Lower lobe of right lung (tissue), 2 donors: ENCODE results near the gene PFN4. TPM values are rescaled to one million over a fixed set of nuclear protein-coding genes. Genes with fewer than 3 reads are reported as not detected.
"Not testable (repeated sequence)": the region's sequence is repeated elsewhere in the genome, so short reads cannot be mapped to it uniquely, and the experiment has no call there.

Source experiments
- ATAC-seq, 2 donors: fragments of 200-7000 bp; cut with Tn5 transposase; one replicate each; pipeline ENCODE4 v1.9.1; 2020 to 2022; ENCODE audit warnings: mild to moderate bottlenecking in 2 of 2, moderate library complexity in 2 of 2
- DNase-seq: peaks from one replicate; pipeline ENCODE4 v3.0.0-alpha.2; 2020
- H3K27ac ChIP-seq: fragments of 200-600 bp; one replicate; pipeline ENCODE4 v1.8.0; 2022
- H3K27me3 ChIP-seq: fragments of 200-600 bp; one replicate; pipeline ENCODE4 v1.8.0; 2022; ENCODE audit warnings: low read depth
- H3K36me3 ChIP-seq: fragments of 200-600 bp; one replicate; pipeline ENCODE4 v1.8.0; 2022; ENCODE audit warnings: mild to moderate bottlenecking
- H3K4me1 ChIP-seq: fragments of 200-600 bp; one replicate; pipeline ENCODE4 v1.8.0; 2022
- H3K4me3 ChIP-seq: fragments of 200-600 bp; one replicate; pipeline ENCODE4 v1.8.0; 2022; ENCODE audit warnings: mild to moderate bottlenecking
- H3K9me3 ChIP-seq: fragments of 200-600 bp; one replicate; pipeline ENCODE4 v1.8.0; 2022
- intact Hi-C: fragments of 100-400 bp; cut with DNase I; formaldehyde crosslinking; loops from one replicate; pipeline ENCODE4 v1.11.0; 2022
- total RNA-seq: library from RNA; stranded (reverse); fragmentation: NEBNext Ultra II Directional; extraction: Animal tissue kit (Norgen Biotek cat#: 25700); gene quantifications from one replicate; pipeline ENCODE4 v1.2.1, GENCODE V29; 2021
- TF ChIP-seq, protein P1 (sequence below): fragments of 200-600 bp; IDR thresholded peaks from one replicate; pipeline ENCODE4 v1.8.0; 2022; ENCODE audit warnings: antibody characterized with exemption, mild to moderate bottlenecking
- donor health status: DM: no; HTN: yes; CAD: no; lungs with severe emphysema.

Gene PFN4
- total RNA-seq, 1 donor from 2014 or later, result 1.7 TPM

DNA sequence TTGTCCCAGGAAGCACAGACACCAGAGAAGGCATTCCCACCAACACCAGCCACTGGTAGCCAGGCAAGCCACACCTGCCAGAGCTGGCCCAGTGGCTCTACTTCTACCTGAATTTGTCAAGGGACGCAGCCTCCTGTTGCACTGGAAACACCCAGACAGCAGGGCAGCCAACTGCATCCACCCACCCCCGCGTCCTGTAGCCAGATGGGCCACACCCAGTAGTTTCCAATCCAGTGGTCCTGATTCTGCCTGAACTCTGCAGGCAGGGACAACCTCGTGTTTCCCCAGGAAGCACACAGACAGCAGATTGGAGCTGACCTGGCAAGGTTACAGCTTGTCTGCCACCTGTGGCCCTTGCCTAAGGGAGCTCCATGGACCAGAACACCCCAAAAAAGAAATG lies 18.2 kb downstream of the PFN4 start:
- ATAC-seq (no peak), DNase-seq (no peak)
- H3K27me3 ChIP-seq, result no peaks in the 10 kb centered on the region
- H3K27ac ChIP-seq, result no peak overlapping the region
- no peak overlapping the region for H3K4me3 ChIP-seq
- no peaks in the 10 kb centered on the region for H3K36me3 ChIP-seq
- TF ChIP-seq, protein P1, sequence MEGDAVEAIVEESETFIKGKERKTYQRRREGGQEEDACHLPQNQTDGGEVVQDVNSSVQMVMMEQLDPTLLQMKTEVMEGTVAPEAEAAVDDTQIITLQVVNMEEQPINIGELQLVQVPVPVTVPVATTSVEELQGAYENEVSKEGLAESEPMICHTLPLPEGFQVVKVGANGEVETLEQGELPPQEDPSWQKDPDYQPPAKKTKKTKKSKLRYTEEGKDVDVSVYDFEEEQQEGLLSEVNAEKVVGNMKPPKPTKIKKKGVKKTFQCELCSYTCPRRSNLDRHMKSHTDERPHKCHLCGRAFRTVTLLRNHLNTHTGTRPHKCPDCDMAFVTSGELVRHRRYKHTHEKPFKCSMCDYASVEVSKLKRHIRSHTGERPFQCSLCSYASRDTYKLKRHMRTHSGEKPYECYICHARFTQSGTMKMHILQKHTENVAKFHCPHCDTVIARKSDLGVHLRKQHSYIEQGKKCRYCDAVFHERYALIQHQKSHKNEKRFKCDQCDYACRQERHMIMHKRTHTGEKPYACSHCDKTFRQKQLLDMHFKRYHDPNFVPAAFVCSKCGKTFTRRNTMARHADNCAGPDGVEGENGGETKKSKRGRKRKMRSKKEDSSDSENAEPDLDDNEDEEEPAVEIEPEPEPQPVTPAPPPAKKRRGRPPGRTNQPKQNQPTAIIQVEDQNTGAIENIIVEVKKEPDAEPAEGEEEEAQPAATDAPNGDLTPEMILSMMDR, result no peak
- intact Hi-C loops, result no loop called here
- no peaks in the 10 kb centered on the region for H3K4me1 ChIP-seq
- H3K9me3 ChIP-seq, result peaks cover 2% of the 10 kb centered on the region

DNA sequence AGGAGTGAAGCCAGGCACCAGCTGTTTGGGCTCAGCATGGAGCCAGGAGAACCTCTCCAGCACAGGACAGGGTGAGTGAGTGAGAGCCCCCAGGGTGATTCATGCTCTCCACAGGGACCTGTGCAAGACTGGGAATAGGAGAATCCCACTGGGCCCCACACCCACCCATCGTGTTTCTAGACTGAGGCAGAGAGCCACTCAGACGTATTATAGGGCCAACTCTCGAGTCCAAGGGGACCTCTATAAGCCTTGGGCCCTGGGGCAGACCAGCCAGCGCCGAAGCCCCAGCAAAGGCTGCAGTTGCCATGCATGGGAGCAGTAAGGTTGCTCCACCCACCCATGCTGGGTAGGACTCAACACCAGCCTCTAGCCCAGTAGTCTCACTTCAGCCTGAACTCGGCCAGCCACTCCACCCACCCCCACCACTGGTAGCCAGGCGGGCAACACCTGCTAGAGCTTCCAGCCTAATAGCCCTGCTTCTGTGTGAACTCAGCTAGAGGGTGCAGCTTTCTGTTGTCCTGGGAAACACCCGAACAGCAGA lies 19.0 kb downstream of the PFN4 start:
- Histone ChIP-seq H3K4me3 (no peak overlapping the region), H3K27ac (no peak overlapping the region), H3K36me3 (no peaks in the 10 kb centered on the region), H3K9me3 (peaks cover 2% of the 10 kb centered on the region), H3K27me3 (no peaks in the 10 kb centered on the region), H3K4me1 (no peaks in the 10 kb centered on the region)
- TF ChIP-seq, protein P1, result no peak
- intact Hi-C loops, result no loop called here
- DNase-seq (no peak), ATAC-seq (no peak)

DNA sequence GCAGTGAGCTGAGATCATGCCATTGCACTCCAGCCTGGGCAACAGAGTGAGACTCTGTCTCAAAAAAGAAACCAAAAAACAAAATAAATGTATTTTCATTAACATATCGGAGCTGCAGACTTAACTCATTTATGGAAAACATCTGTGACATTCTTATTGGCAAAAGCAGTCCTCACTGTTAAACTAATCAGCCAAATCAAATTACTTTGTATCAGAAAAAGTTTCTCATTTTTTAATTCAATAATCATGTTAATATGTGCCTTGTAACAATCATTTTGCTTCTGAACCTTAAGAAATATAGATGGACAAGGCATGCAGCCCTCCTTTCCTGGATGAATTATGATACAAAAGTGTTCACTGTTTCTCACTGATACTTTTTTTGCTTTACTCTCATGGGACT lies 20.5 kb downstream of the PFN4 start:
- DNase-seq (no peak), ATAC-seq (no peak)
- Histone ChIP-seq H3K4me3 (no peak overlapping the region), H3K4me1 (no peaks in the 10 kb centered on the region), H3K36me3 (no peaks in the 10 kb centered on the region), H3K27ac (no peak overlapping the region), H3K9me3 (no peaks in the 10 kb centered on the region), H3K27me3 (no peaks in the 10 kb centered on the region)
- intact Hi-C loops, result no loop called here
- TF ChIP-seq, protein P1, result no peak

DNA sequence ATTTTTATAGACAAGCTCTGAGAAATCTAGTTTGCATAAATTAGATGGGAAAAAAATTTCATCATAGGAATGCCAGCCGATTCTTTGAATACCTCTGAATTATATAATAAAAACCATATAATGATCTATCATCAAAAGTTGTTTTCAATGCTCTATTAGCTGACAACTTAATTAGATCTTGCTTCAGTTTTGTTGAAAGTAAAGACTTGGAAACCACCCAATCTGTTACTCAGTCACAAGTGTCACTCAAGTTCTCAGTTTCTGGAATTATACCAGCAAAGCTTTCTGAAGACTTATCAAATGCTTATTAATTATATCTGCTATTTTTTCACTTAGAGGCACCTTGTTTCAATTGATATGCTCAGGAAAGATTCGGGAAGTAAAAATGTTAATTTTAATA lies 21.1 kb downstream of the PFN4 start:
- TF ChIP-seq, protein P1, result no peak

DNA sequence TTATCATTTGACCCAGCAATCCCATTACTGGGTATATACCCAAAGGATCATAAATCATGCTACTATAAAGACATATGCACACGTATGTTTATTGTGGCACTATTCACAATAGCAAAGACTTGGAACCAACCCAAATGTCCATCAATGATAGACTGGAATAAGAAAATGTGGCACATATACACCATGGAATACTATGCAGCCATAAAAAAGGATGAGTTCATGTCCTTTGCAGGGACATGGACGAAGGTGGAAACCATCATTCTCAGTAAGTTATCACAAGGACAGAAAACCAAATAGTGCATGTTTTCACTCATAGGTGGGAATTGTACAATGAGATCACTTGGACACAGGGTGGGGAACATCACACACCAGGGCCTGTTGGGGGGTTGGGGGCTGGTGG lies 22.4 kb downstream of the PFN4 start:
- H3K27me3 ChIP-seq, intact Hi-C loops, H3K27ac ChIP-seq, DNase-seq, H3K4me3 ChIP-seq, ATAC-seq, H3K4me1 ChIP-seq, H3K9me3 ChIP-seq, H3K36me3 ChIP-seq: not testable (repeated sequence)

More for the DNA sequence above, 21.1 kb downstream of the PFN4 start:
- Histone ChIP-seq H3K4me1 (no peaks in the 10 kb centered on the region), H3K27ac (no peak overlapping the region), H3K27me3 (no peaks in the 10 kb centered on the region), H3K36me3 (no peaks in the 10 kb centered on the region), H3K9me3 (no peaks in the 10 kb centered on the region), H3K4me3 (no peak overlapping the region)
- no peak for DNase-seq
- ATAC-seq, result no peak
- intact Hi-C loops, result no loop called here

DNA sequence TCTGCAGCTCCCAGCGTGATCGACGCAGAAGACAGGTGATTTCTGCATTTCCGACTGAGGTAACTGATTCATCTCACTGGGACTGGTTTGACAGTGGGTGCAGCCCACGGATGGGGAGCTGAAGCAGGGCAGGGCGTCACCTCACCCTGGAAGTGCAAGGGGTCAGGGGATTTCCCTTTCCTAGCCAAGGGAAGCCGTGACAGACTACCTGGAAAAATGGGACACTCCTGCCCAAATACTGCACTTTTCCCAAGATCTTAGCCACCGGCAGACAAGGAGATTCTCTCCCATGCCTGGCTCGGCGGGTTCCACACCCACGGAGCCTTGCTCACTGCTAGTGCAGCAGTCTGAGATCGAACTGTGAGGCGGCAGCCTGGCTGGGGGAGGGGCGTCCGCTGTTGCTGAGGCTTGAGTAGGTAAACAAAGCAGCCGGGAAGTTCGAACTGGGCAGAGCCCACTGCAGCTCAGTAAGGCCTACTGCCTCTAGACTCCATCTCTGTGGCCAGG lies 27.9 kb downstream of the PFN4 start:
- ATAC-seq, DNase-seq, H3K36me3 ChIP-seq, H3K4me1 ChIP-seq, H3K27ac ChIP-seq, intact Hi-C loops, H3K27me3 ChIP-seq, H3K9me3 ChIP-seq, H3K4me3 ChIP-seq: not testable (repeated sequence)

DNA sequence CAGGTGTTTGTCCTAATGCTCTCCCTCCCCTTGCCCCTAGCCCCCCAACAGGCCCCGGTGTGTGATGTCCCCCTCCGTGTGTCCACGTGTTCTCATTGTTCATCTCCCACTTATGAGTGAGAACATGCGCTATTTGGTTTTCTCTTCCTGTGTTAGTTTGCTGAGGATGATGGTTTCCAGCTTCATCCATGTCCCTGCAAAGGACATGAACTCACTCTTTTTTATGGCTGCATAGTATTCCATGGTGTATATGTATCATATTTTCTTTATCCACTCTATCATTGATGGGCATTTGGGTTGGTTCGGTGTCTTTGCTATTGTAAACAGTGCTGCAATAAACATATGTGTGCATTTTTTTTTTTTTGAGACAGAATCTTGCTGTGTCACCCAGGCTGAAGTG lies 29.9 kb downstream of the PFN4 start:
- H3K27ac ChIP-seq, H3K9me3 ChIP-seq, ATAC-seq, H3K4me3 ChIP-seq, intact Hi-C loops, H3K4me1 ChIP-seq, H3K27me3 ChIP-seq, DNase-seq: not testable (repeated sequence)
- H3K36me3 ChIP-seq, result peaks cover 13% of the 10 kb centered on the region
